DOHH2 (cell line): ENCODE data around the gene PPARA.

Experiments used
- CTCF ChIP-seq: fragments of 200-600 bp; sonication (generic); IDR thresholded peaks from one replicate; pipeline ENCODE4 v1.5.1; 2014; ENCODE audit warnings: antibody characterized with exemption, mild to moderate bottlenecking, low read depth, low read length; ENCODE audit not compliant: poor library complexity, severe bottlenecking
- EZH2phosphoT487 ChIP-seq: fragments of 200-600 bp; sonication (generic); IDR thresholded peaks from 2 replicates; pipeline ENCODE4 v1.6.1; 2017; ENCODE audit warnings: borderline replicate concordance, mild to moderate bottlenecking, antibody characterized with exemption, low read length, moderate library complexity, mixed read lengths

GRCh38 chr22:46246178-46246577, 95.9 kb downstream of the PPARA start:
- TF ChIP-seq CTCF (no peak), EZH2phosphoT487 (no peak)
